GM12878 (cell line): Measurements from ENCODE around the gene MIA2. TPM values are rescaled to one million over a fixed set of nuclear protein-coding genes. Genes with fewer than 3 reads are reported as not detected.
A peak's percentile ranks its signal among the peaks of the same experiment; 100 is the strongest.

ENCODE experiments used
- ATAC-seq: fragments of 200-7000 bp; cut with Tn5 transposase; 3 replicates; pipeline ENCODE4 v1.9.1; 2020; ENCODE audit warnings: mild to moderate bottlenecking, moderate library complexity
- BruUV-seq: library from RNA; stranded (reverse); fragments of 400-500 nt; replicated peaks from 2 replicates; lab custom pipeline; 2021; lab: Mats Ljungman, UMichigan
- CTCF ChIA-PET: fragments of 300-600 bp; sonication (Branson Sonifier 250); formaldehyde crosslinking; extraction: SDS; loops from one replicate; lab custom pipeline; 2021; ENCODE audit warnings: inconsistent platforms; lab: Yijun Ruan, JAX
- POLR2A ChIA-PET: fragments of 350-600 bp; formaldehyde crosslinking; extraction: SDS; loops from one replicate; lab custom pipeline; 2021; ENCODE audit warnings: inconsistent platforms; lab: Charles Lee
- RAD21 ChIA-PET: fragments of 300-600 bp; sonication (Branson Sonifier 250); formaldehyde crosslinking; loops from one replicate; lab custom pipeline; 2023; ENCODE audit warnings: antibody characterized with exemption; ENCODE audit not compliant: unreplicated experiment; lab: Charles Lee
- SMC1A ChIA-PET: fragments of 300-600 bp; sonication (Branson Sonifier 250); formaldehyde crosslinking; loops from one replicate; lab custom pipeline; 2023; ENCODE audit not compliant: unreplicated experiment, uncharacterized antibody; lab: Charles Lee
- DNase-seq: peaks from one replicate; pipeline ENCODE4 v3.0.0-alpha.2; 2011; ENCODE audit warnings: low read depth, low spot score
- FAIRE-seq: peaks from 3 replicates; lab custom pipeline; 2011; peaks lifted over from hg19 to GRCh38; lab: Jason Lieb, UNC
- H2AFZ ChIP-seq: 2 replicates; pipeline ENCODE4 v1.6.0; 2011; ENCODE audit warnings: low read depth, low read length, control low read depth; ENCODE audit not compliant: control insufficient read depth
- H3K27ac ChIP-seq: 2 replicates; pipeline ENCODE4 v1.5.1; 2011; ENCODE audit warnings: control low read depth; ENCODE audit not compliant: control insufficient read depth, insufficient read depth
- H3K27me3 ChIP-seq, 2 experiments: replicated peaks in 1 of 2; 2 replicates each; pipeline versions ENCODE4 v1.6.0 to v1.6.1; 2011; ENCODE audit warnings: low read length in 1 of 2; ENCODE audit not compliant: control insufficient read depth in 2 of 2, insufficient read depth in 2 of 2
- H3K36me3 ChIP-seq, 2 experiments: 2 replicates each; pipeline ENCODE4 v1.5.1; 2011; ENCODE audit warnings: low read length in 1 of 2; ENCODE audit not compliant: control insufficient read depth in 2 of 2, insufficient read depth in 2 of 2
- H3K4me1 ChIP-seq: 2 replicates; pipeline ENCODE4 v1.6.1; 2011; ENCODE audit warnings: mild to moderate bottlenecking, low read length, moderate library complexity, mixed read lengths; ENCODE audit not compliant: control insufficient read depth, insufficient read depth
- H3K4me2 ChIP-seq: 2 replicates; pipeline ENCODE4 v1.6.0; 2011; ENCODE audit warnings: control low read depth; ENCODE audit not compliant: control insufficient read depth, insufficient read depth
- H3K4me3 ChIP-seq: fragments of 200-600 bp; sonication (generic); 2 replicates; pipeline ENCODE4 v1.5.1; 2016
- H3K79me2 ChIP-seq: 2 replicates; pipeline ENCODE4 v1.6.0; 2011; ENCODE audit warnings: low read length; ENCODE audit not compliant: control insufficient read depth, insufficient read depth
- H3K9ac ChIP-seq: 2 replicates; pipeline ENCODE4 v1.8.0; 2011; ENCODE audit warnings: low read length, control low read depth, mixed read lengths; ENCODE audit not compliant: control insufficient read depth, insufficient read depth
- H3K9me3 ChIP-seq: replicated peaks from 3 replicates; pipeline ENCODE4 v1.5.1; 2011; ENCODE audit warnings: mild to moderate bottlenecking, low read length; ENCODE audit not compliant: control insufficient read depth, insufficient read depth
- H4K20me1 ChIP-seq: 2 replicates; pipeline ENCODE4 v1.6.0; 2011; ENCODE audit not compliant: control insufficient read depth, insufficient read depth
- E4F1 ChIP-seq: fragments of 450-650 bp; IDR thresholded peaks from 2 replicates; pipeline ENCODE4 v1.6.1; 2018; ENCODE audit warnings: borderline replicate concordance, mild to moderate bottlenecking; ENCODE audit not compliant: partially characterized antibody
- FOXK2 ChIP-seq: fragments of 450-650 bp; IDR thresholded peaks from 2 replicates; pipeline ENCODE4 v1.6.1; 2017; ENCODE audit warnings: mild to moderate bottlenecking, moderate library complexity
- NR2C1 ChIP-seq: fragments of 450-650 bp; IDR thresholded peaks from 2 replicates; pipeline ENCODE4 v1.6.1; 2017; ENCODE audit warnings: antibody characterized with exemption, mild to moderate bottlenecking, moderate library complexity
- PKNOX1 ChIP-seq: fragments of 450-650 bp; IDR thresholded peaks from 2 replicates; pipeline ENCODE4 v1.6.1; 2016; ENCODE audit warnings: mild to moderate bottlenecking
- RUNX3 ChIP-seq: IDR thresholded peaks from 2 replicates; pipeline ENCODE4 v1.6.1; 2012; ENCODE audit warnings: low read length, inconsistent platforms
- SIX5 ChIP-seq: IDR thresholded peaks from 2 replicates; pipeline ENCODE4 v1.6.1; 2011; ENCODE audit warnings: mild to moderate bottlenecking, low read depth, low read length, moderate library complexity; ENCODE audit not compliant: severe bottlenecking
- SKIL ChIP-seq: fragments of 450-650 bp; IDR thresholded peaks from 2 replicates; pipeline ENCODE4 v1.6.1; 2017; ENCODE audit warnings: mild to moderate bottlenecking, low read depth, inconsistent platforms; ENCODE audit not compliant: poor library complexity, severe bottlenecking
- whole genome bisulfite sequencing: methylation state at CpG from one replicate; pipeline ENCODE4 v1.1.6; 2016; ENCODE audit warnings: low lambda C conversion rate; ENCODE audit not compliant: insufficient replicate concordance, insufficient coverage; ENCODE audit errors: missing lambda C conversion rate; 5-methylcytosine and 5-hydroxymethylcytosine counted together
- in situ Hi-C: fragments of 300-500 bp; cut with MboI; formaldehyde crosslinking; loops from 9 replicates; pipeline ENCODE4 v1.14.3; 2018; ENCODE audit warnings: mixed read lengths
- intact Hi-C: fragments of 100-400 bp; cut with micrococcal nuclease; formaldehyde crosslinking; loops from one replicate; pipeline ENCODE4 v1.14.2; 2022; ENCODE audit not compliant: unreplicated experiment
- polyA plus RNA-seq, 11 experiments: library from polyadenylated mRNA; depleted of rRNA in 4 of 11; unstranded in 6 of 11; stranded (reverse) in 5 of 11; fragments of >200 nt; fragmentation: Nextera tagmentation in 4 of 11; fragmentation: Illumina TruSeq in 1 of 11; extraction: Ambion mirVana in 4 of 11; extraction: Trizol in 1 of 11; gene quantifications; 1 replicate in 1 of 11; 2 replicates in 10 of 11; pipeline versions ENCODE4 v1.2.1 to v1.2.3, GENCODE V29; 2011 to 2016; ENCODE audit warnings: inconsistent platforms in 2 of 11, missing spikeins in 2 of 11, low read depth in 1 of 11
- total RNA-seq, 4 experiments: library from RNA; depleted of rRNA in 3 of 4; stranded (reverse); fragments of >200 nt in 3 of 4; fragmentation: Illumina TruSeq in 1 of 4; extraction: Trizol in 1 of 4; gene quantifications; 2 replicates each; pipeline versions ENCODE4 v1.2.1 to v1.2.3, GENCODE V29; 2013 to 2021

MIA2 gene
- total and polyA plus RNA-seq, 10 of the 15 experiments (the other 5 are each of a cell fraction or from before 2014, with no cell fraction given), result 6.3 to 36.8 (median 17.1) TPM

GRCh38 chr14:39265033-39265432, 31.3 kb downstream of the MIA2 start:
- FAIRE-seq (no peak), ATAC-seq (no peak), DNase-seq (no peak)
- Histone ChIP-seq H3K4me2 (no peak overlapping the region), H3K27me3 (no peaks in the 10 kb centered on the region), H3K4me1 (peaks cover 5% of the 10 kb centered on the region), H3K9me3 (no peaks in the 10 kb centered on the region), H3K79me2 (peaks cover 24% of the 10 kb centered on the region), H3K9ac (no peak overlapping the region), H4K20me1 (no peaks in the 10 kb centered on the region), H3K4me3 (no peak overlapping the region), H3K36me3 (no peaks in the 10 kb centered on the region), H3K27ac (no peak overlapping the region), H2AFZ (no peak overlapping the region)
- no TSS peak for BruUV-seq
- ChIA-PET POLR2A (interaction anchor here (1.5 kb wide), 1 partner anchor 11 kb away, joined by 3 read pairs; no protein-coding TSS in a partner anchor), SMC1A (interaction anchor here (0.7 to 2.3 kb wide), 6 partner anchors 33 to 203 kb away, joined by 3 to 10 read pairs (median 4); partner anchors contain the start of gene TRAPPC6B), CTCF (interaction anchor here (1.7 kb wide), 1 partner anchor 33 kb away, joined by 8 read pairs; no protein-coding TSS in a partner anchor), RAD21 (interaction anchor here (1.7 to 3.0 kb wide), 3 partner anchors 10 to 204 kb away, joined by 3 to 9 read pairs (median 8); partner anchors contain the start of gene FBXO33)
- intact Hi-C loops (loop anchor here (10.0 kb wide), 1 partner anchor 150 kb away; the partner anchor contains the start of gene GEMIN2), in situ Hi-C loops (no loop called here)
- TF ChIP-seq SIX5 (no peak), RUNX3 (peak; percentile 10; the same call in 1 of the 2 replicates), SKIL (no peak), PKNOX1 (no peak), NR2C1 (no peak), FOXK2 (no peak), E4F1 (no peak)
- WGBS, result 4% methylated on average over 2 of the region's 2 CpGs
